HG02623 (cell line): ENCODE measurements around the gene LHFPL6.
"Not testable (repeated sequence)": the region's sequence is repeated elsewhere in the genome, so short reads cannot be mapped to it uniquely, and the experiment has no call there.

ENCODE experiments used
- ATAC-seq: cut with Tn5 transposase; IDR thresholded peaks from one replicate; pipeline ENCODE4 v1.9.1; 2021; ENCODE audit warnings: moderate library complexity; ENCODE audit not compliant: unreplicated experiment

The LHFPL6 gene

DNA sequence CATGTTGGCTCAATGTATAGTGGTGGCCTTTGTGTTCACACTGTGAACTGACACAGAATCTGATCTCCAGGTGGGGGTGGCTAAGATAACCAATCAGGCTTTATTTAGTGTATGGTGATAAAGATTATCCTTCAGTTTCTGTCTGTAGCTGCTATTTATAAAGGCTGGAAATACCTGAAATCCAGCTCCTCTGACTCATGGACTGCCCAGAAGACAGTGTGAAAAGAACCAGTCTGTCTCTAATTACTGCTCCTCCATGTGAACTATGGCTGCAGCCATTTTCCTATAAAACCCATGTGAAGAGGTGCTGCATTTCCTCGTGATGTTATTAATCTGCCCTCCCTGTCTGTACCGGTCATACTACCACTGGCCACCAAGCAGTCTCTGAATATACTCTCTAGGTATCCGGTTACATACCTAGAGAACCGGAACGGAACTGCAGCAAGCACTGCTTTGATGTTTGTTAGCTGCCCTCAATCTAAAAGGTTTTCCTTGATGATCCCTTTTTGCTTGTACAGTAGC lies 238.0 kb downstream of the LHFPL6 start:
- ATAC-seq, result no peak

DNA sequence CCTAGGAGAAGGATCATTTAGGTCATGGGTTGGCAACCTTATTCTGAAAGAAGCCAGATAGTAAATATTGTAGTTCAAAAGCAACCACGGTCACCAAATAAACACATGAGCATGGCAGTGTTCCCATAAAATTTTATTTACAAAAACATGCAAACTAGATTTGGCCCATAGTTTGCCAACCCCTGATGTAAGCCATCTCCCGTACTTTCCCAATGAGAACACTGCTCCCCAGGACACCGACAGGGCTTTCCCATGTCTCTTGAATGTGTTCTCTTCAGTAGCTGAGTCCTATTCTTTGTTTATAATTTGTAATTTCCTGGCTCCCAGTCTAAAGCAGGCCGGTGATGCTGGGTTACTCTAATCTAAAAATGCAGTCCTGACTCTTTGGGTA lies 239.6 kb downstream of the LHFPL6 start:
- no peak for ATAC-seq

DNA sequence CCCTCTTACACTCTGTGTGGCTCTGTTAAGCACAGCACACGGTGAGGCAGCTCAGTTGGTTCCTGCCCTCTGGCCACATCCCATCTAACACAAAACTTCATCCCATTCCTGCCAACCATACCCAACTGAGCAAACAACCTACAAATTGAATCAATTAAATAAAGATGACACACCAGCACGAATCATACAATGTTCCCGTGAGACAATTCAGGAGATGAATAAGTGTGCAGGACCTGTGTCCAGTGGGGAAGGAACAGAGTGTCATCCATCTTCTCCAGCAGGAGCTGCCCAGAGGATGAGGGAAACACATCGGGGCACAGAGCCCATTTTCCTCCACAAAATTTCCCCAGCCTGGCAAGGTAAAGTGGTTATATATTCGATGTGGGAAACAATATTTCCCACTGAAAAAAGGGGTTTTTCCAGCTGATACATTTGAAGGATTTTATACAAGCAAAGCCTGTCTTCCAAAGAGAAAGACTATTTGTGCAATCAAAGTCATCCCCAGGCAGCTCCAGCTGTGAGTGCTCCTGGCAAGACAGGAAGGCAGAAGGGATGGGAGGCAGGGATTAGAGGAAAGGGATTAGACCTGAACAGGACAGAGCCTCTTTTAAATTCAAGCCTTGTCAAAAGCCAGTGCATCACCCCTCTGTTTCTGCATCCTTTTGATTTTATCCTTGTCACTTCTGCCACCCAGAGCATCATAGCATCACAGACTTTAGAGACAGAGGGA lies 240.2 kb downstream of the LHFPL6 start:
- no peak for ATAC-seq

DNA sequence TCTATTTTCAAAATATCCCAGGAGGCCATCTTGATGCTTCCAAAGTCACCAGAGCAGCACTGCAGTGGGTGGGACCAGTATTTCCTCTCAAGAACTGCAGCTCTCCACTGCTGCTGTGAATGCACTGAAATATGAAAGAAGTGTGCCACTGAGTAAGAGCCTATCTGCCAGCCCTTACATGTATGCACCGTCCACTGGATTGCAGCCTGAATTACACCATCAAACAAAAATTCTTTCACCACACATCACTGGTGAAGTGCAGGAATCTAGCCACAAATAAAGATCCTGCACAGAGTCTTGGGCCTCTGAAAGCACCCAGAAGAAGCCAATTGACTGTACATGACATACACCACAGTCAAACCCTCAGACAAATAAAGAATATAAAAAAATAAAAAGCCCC lies 249.0 kb downstream of the LHFPL6 start:
- ATAC-seq, result no peak

DNA sequence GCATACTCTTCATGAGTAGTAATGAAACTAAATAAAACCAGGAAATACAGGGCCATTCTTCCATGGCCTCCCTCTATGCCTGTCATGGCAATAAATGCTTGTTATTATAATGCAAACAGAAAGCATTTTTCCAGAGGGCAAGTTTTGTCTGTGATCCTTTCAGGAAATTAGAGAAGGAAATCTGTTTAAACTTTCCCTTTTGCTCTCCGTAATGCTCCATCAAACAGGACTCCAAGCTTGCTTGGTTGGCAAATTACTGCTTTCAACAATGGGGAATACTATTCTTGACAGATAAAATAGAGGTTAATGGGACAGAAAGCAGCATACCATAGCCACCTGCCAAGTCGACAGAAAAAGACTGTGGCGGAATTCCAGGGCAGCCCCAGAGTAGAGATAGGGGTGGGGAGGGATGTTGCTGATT lies 252.5 kb downstream of the LHFPL6 start:
- ATAC-seq, result no peak

DNA sequence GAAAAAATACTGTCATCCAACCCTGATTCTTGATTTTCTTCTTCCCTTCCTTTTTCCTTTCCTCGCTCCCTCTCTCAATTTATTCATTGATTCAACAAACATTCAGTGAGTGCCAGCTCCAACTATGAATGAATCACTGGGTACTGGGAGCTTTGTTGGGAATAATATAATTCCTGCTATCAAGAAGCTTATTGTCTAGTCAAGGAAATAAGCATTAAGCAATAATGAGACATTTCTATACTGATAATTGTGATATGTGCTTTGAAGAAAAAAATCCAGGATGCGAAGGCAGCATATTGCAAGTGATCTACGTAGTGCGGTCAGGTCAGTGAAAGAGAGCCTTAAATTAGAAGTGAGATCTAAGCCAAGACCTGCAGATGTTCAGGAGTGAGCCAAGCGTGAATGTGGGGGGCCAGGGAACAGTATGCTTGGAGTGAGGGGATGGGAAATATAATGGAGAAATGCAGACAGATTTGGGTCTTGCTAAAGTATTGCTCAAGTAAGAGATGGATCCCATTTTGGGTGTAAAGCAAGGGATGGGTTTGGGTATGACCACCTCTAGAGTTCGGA lies 253.5 kb downstream of the LHFPL6 start:
- ATAC-seq, result no peak

DNA sequence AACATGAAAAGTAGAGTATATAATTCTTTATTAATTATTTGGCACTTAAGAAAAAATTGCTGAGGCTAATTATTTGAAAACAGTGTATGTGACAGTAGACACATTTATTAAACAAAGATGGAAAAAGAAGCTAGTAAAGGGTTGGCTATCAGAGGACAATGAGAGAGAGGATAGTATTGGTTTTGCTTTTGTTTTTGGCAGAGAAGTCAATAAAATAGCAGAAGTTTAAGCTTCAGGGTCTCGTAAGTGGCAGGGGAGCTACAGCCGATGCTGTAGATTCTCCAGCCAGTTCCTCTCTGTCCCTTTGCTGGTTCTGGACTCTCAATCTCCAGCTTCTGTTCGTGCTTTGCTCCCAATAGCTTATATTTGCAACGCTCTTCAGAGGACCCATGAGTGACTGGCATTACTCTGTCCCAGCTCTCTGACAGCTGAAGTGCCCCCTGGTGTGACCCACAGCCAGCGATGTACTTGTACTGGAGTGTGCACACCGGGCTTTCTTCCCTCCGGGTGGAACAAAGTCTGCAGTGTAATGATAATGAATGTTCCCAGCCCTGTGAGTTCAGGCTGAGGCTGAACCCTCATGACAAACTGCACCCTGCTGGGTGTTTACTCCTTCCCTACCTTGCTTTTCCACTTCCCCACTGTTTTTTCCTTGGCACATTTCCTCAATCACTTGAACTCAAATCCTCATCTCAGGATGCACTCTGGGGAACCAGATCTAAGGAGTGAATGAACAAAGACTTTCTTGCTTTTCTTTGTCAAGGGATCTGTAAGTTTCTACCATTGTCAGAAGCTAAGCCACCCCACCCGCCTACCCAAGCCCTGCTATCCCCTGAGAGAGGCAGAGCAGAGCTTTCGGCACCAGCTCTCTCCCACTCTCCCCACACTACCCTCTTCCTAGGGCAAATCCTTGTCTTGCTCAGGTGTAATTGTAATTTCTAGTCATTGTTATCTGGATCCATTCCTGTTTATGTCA lies 254.8 kb downstream of the LHFPL6 start:
- ATAC-seq, result no peak

DNA sequence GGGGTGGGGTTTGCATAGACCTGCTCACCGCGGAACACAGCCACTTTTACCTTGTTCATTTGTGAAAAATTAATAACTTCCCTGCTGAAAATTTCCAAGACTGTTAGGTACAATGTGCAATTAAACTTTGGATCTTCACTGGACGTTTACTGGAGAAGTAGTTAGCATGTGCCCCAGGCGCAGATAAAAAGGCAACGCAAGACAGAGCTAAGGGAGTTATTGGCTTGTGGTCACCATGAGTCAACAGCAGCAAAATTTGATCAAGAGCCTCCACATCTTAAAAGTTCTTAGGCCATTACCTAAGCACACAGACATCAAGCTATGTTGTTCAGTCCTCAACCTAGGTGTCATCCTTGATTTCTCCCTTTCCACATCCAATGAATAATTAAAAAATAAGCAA lies 257.0 kb downstream of the LHFPL6 start:
- ATAC-seq, result no peak

DNA sequence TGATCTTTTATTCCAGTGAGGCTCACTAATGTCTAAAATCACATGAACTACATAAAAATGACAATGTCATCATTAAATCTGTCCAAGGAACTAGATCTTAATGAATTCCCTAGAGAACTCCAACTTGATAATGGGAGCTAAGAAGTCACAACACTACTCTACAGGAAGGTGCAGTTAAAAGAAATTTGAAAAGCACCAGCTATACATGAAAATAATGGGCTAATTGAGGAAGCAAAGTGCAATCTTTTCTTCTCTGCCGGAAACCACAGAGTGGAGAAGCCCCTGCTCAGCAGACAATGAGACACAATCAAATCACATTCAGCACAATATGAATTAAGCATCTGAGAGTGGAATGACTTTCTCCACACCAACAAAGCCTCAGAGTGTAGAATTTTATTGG lies 261.7 kb downstream of the LHFPL6 start:
- ATAC-seq, result no peak

DNA sequence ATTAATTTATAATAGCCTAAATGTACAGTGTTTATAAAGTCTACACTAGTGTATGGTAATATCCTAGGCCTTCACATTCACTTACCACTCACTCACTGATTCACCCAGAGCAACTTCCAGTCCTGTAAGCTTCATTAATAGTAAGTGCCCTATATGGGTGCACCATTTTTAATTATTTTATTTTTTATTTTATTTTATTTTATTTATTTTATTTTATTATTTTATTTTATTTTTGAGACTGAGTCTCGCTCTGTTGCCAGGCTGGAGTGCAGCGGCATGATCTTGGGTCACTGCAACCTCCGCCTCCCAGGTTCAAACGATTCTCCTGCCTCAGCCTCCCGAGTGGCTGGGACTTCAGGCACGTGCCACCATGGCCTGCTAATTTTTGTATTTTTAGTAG lies 264.9 kb downstream of the LHFPL6 start:
- not testable (repeated sequence) for ATAC-seq

DNA sequence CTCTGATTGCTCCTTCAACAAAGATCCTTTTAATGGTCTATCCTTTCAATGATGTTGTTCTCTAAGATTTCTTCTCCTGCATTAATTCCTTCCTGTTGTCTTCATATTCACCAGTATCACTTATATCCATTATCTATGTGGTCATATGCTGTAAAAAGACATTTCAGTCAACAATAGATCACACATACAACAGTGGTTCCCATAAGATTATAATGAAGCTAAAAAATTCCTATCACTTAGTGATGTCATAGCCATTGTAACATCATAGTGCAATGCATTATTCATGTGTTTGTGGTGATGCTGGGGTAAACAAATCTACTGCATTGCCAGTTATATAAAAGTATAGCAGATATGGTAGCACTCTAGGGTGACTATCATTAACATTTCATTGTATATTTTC lies 266.1 kb downstream of the LHFPL6 start:
- no peak for ATAC-seq

DNA sequence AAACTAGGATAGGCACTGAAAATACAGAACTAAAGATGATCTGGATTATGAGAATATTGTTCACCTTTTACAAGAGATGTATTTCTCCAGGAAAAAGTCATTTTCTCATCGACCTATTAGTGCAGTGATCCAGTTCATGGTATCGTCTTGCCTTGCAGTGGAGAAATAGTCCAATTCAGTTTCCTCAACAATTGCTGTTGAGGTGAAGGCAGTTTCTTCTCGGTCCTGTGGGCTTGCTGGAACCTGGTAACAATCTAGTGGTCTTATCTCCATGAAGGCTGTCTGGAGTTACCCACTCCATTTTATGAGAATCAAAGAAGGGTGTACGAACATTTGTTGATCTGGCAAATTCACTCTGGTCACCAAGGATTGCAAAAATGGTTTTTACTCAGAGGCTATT lies 266.8 kb downstream of the LHFPL6 start:
- no peak for ATAC-seq

DNA sequence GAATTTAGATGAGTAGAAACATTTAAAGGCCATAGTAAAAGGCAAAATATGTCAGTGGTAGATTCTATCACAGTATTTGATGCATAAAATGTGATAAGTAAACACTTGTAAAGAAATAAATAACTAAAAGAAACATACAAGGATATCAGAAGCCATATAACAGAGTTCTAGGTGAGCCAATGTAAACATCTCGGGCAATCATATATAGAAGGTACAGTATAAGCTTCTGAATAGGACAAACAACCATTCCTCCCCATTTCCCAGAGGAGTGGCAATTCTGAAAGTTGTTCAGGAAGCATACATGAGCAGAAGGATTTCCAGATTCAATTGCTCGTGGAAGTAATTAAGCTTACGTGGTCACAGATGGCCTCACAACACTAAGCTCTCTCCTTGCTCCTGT lies 267.3 kb downstream of the LHFPL6 start:
- ATAC-seq, result no peak

DNA sequence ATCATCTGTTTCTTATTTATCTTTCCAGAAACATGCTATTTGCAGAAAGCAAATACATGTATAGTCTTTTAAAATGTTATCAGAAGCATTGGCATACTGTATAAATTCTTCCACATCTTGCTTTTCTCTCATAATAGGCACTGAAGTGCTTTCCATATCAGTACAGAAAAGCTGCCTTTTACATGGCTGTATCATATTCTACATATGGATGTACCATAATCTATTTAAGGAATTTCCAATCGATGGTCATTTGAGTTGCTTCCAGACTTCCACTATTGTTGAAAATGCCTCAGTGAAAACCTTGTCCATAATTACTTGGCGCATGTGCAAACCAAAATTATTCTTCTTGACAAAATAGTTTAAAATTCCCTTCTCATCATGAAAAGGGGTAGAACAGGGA lies 272.5 kb downstream of the LHFPL6 start:
- no peak for ATAC-seq

DNA sequence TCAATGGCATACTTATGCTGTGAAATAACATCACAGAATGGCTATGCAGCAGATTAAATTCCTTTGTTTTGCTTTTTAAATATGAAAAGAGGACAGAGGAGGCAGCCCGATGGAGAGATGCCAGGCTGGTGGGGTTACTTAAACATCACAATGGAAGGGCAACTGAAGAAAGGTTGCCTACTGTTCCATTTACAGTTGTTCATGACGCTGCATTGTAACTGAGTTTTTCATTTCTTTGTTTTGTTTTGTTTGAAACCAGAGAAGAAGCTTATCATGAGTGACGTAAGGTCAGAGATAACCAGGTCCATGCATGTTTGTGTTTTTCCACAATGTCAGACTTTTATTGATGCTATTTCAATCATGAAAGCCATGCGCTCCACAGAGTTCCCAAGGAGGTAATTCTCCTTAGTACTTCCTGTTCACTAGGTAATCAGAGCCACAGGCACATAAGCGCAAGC lies 273.8 kb downstream of the LHFPL6 start:
- ATAC-seq, result no peak

DNA sequence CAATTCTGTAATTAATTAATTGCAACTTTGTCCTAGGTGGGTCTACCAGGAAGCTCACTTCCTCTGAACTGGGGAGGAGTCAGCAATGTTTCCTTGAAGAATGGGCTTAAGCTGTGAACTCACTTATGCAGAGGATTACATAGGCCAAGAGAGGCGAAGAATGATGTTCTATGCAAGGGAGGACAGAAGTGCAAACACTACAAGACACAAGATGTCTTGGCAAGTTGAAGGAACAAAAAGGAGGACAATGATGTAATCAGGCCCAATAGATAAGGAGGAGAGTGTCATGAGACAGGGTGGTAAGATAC lies 275.9 kb downstream of the LHFPL6 start:
- no peak for ATAC-seq

DNA sequence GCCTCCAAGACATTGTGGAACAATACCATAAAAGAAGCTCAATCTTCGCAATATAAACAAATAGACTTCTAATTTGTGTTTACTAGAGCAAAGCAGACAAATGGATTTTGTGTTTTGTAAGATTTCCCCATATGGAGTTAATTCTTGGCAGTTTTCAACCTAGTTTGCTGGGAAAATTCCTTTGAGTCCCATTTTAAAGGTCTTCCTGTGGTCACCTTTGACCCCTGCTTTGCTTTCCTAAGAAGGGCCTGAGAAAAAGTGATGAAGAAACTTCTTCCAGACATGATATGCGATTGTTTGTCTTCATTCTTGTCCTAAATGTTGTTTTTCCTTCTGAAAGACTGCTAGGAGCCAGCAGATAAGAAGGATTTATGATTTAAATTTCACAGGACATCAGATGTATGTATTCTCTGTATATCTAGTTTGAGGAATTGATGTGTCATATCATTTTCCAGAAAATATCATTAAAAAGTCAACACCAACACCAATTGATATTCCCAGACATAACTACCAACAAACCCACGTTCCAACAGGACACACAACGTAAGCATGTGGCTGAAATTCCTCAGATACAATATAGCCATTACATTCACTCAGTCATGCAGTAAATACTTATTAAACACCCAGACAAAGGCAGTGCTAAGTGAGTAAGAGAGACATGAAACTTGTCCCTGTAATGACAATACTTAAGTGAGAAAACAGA lies 276.4 kb downstream of the LHFPL6 start:
- no peak for ATAC-seq

DNA sequence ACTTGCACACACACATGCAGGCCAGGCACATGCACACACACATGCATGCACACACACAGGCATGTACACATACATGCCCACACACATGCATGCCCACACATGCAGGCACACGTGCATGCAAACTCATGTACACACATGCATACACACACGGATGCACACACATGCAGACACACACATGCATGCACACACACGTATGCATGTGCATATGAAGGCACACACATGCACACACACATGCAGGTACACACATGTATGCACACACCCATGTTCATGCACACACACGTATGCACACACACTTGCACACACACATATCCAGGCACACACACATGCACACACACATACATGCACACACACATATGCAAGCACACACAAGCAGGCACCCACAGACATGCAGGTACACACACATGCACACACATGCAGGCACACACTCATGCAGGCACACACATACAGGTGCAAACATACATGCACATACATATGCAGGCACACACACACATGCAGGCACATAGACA lies 278.1 kb downstream of the LHFPL6 start:
- ATAC-seq, result no peak

DNA sequence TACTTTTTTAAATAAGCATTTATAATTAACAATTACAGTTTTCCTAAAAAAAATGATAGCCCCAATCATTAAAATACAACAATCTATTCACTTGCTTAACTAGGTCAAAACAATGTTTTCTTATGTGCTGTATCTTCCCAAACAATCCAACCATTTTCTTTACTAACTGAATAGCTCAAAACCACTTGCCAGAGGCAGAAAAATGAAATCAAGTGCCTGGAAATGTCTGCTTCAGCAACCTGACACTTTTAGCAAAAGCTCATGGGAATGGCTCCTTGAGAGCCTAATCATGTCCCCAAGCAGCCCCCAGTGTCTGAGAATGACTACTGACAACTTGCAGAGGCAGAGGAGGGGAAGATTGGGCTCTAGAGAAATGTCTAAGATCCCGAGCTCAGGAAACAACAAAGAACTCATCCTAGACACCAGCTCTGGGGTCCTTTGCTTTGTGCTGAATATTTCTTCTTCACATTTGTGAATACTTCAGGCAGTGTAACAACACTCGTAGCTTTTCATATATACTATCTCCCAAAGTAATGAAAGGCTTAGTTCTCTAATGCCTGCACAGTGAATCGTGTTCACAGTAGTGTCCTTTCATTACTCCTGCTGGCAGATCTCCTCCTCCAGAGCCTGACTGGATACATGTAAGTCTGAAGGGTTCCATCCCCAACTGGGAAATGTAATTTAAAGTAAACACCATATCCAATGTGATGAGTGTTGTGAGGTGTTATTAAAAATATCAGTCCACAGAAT lies 280.0 kb downstream of the LHFPL6 start:
- no peak for ATAC-seq

DNA sequence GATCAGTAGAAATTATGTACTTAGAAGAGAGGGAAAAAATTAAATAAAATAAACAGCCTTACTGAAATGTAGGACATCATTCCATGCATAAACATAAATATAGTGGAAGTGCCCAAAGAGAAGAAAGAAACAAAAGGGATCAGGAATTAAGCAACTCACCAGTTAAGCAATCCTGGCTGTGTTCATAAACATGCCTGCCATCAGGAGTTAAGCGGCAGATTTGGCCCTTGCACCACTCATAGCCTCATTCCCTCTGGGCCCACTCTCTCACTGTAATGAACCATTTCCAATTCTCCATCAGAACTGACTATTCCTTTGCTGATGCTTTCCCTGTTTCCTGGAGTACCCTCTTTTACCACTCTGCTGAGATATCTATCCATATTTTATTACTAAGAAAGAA lies 281.4 kb downstream of the LHFPL6 start:
- no peak for ATAC-seq
